ENCODE results near the gene ZNF385B. TPM values are rescaled to one million over a fixed set of nuclear protein-coding genes. Genes with fewer than 3 reads are reported as not detected.

ZNF385B gene
- total and polyA plus RNA-seq, 9 of the 15 experiments (the other 6 are each of a cell fraction or from before 2014, with no cell fraction given) = 0.50 TPM; not detected in 8

DNA sequence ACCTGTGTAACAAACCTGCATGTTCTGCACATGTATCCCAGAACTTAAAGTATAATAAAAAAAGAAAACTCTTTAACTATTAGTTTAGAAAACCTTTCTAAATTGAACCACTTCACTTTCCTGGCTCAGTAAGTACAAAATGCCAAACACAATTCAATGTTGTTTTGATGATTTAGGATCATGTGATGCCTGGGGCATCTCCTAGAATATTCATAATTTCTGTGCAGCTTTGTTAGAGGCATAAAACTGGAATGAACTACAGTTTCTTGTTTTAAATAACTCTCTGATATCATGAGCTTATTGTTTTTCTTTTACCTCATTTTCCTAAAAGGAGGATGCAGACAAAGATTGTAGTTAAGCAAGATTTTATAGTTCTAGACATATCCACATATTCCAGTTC lies 457.8 kb downstream of the ZNF385B start (continued):
- TF ChIP-seq RAD21 (CRISPR knock-in tag; conservative IDR thresholded peaks at IDR 0.05 in 1 of 2, IDR thresholded peaks at IDR 0.05 in 1 of 2) (no peak), DMBX1 (CRISPR knock-in tag; IDR thresholded peaks at IDR 0.05; ENCODE audit: borderline replicate concordance) (no peak), SMARCE1 (IDR thresholded peaks at IDR 0.05) (no peak), ZBTB33 (CRISPR knock-in tag; IDR thresholded peaks at IDR 0.05) (no peak)

GRCh38 chr2:179393481-179393880 lies 467.9 kb downstream of the ZNF385B start:
- FAIRE-seq = no peak
- H3K4me1 ChIP-seq (replicated peaks in 1 of 2; ENCODE audit: control insufficient read depth in 2 of 2, insufficient read depth in 2 of 2, low read length in 2 of 2) = no peaks in the 10 kb centered on the region
- in situ Hi-C loops (cut with MboI) (no loop called here), intact Hi-C loops (cut with micrococcal nuclease) (no loop called here)
- WGBS (ENCODE audit: insufficient coverage, low coverage, missing lambda C conversion rate) = 2% methylated on average over 2 of the region's 2 CpGs
- H4K20me1 ChIP-seq (replicated peaks; ENCODE audit: control insufficient read depth, insufficient read depth, low read length) = no peaks in the 10 kb centered on the region
- H2AFZ ChIP-seq (ENCODE audit: low read depth, low read length) = no peak overlapping the region
- no TSS peak for BruUV-seq (replicated peaks)
- H3K36me3 ChIP-seq (ENCODE audit: control insufficient read depth, insufficient read depth, low read length) = no peaks in the 10 kb centered on the region
- no peaks in the 10 kb centered on the region for H3K27me3 ChIP-seq (ENCODE audit: control insufficient read depth in 2 of 2, insufficient read depth in 2 of 2, low read length in 2 of 2)
- no peak overlapping the region for H3K4me3 ChIP-seq
- ChIA-PET POLR2A (no interaction called here), CTCF (ENCODE audit: low intra/inter-chr PET ratio) (no interaction called here)
- H3K9me3 ChIP-seq (replicated peaks; ENCODE audit: control insufficient read depth, insufficient read depth, low read depth, low read length) = peaks cover 5% of the 10 kb centered on the region
- TF ChIP-seq LCOR (CRISPR knock-in tag; IDR thresholded peaks at IDR 0.05) (no peak), FOXK2 (conservative IDR thresholded peaks at IDR 0.05 in 1 of 2, IDR thresholded peaks at IDR 0.05 in 1 of 2; ENCODE audit: low read depth in 2 of 2) (no peak)
- H3K9ac ChIP-seq (ENCODE audit: insufficient read depth in 1 of 2, low read depth in 2 of 2, low read length in 2 of 2) = no peak overlapping the region
- H3K4me2 ChIP-seq (ENCODE audit: insufficient read depth, low read length) = no peak overlapping the region
- no peak for DNase-seq (ENCODE audit: extremely low read depth in 1 of 4, low spot score in 3 of 4)
- H3K27ac ChIP-seq (ENCODE audit: extremely low read depth, low read depth, low read length) = no peak overlapping the region
- H3K9me1 ChIP-seq (ENCODE audit: control insufficient read depth, insufficient read depth, low read length) = no peaks in the 10 kb centered on the region
- no peaks in the 10 kb centered on the region for H3K79me2 ChIP-seq (ENCODE audit: control insufficient read depth, insufficient read depth, low read length)
- no peak for ATAC-seq

MicroRNAs encoded within 50 kb of the gene (microRNA counts, 767-probe panel; counts per million panel counts)
- not detected for microRNA hsa-miR-1258

Small RNA genes lying within 50 kb of the gene (microRNA-seq; reads per million reads assigned to microRNA genes)
- gene MIR1258 (ENCODE audit: borderline microRNAs expressed) = not detected

Small RNA genes lying within 50 kb of the gene (small RNA-seq; reads per million reads assigned to genes)
- not detected for gene MIR1258

Other genes with a start within 250 kb of the ZNF385B start
- 30.2 and 30.9 TPM in 2 replicates for gene CWC22, start 145.7 kb upstream of the ZNF385B start, total RNA-seq (2014; rRNA removed)
- 35.8 and 46.9 TPM in 2 replicates for gene CWC22, start 145.7 kb upstream of the ZNF385B start, total RNA-seq (2014; rRNA removed; fragmentation: Illumina TruSeq; extraction: Trizol)
- 32.5 and 37.7 TPM in 2 replicates for gene CWC22, start 145.7 kb upstream of the ZNF385B start, total RNA-seq (2015; rRNA removed; fragmentation: Illumina TruSeq; extraction: Trizol)
- 29.9 and 31.1 TPM in 2 replicates for gene CWC22, start 145.7 kb upstream of the ZNF385B start, total RNA-seq (2021)
- 8.8 and 14.5 TPM in 2 replicates for gene CWC22, start 145.7 kb upstream of the ZNF385B start, polyA plus RNA-seq (2011; rRNA removed)
- 45.4 and 54.2 TPM in 2 replicates for gene CWC22, start 145.7 kb upstream of the ZNF385B start, polyA plus RNA-seq (2014; fragmentation: Illumina TruSeq; extraction: Trizol)
- 10 to 100 TPM; 40.6 to 53.9 TPM for gene CWC22, start 145.7 kb upstream of the ZNF385B start, polyA plus RNA-seq (2014; fragmentation: Nextera tagmentation; extraction: Ambion mirVana)
- 28.8 and 36.7 TPM in 2 replicates for gene CWC22, start 145.7 kb upstream of the ZNF385B start, polyA plus RNA-seq (2014; rRNA removed)